NB4 (cell line): Measurements from ENCODE around the gene AXIN1.

Source experiments
- DNase-seq: peaks from one replicate; pipeline ENCODE4 v3.0.0; 2010; ENCODE audit warnings: low read depth
- H3K4me3 ChIP-seq: one replicate; pipeline ENCODE4 v1.5.1; 2011; ENCODE audit warnings: mild to moderate bottlenecking, low read depth, low read length, moderate library complexity
- CTCF ChIP-seq: IDR thresholded peaks from one replicate; pipeline ENCODE4 v1.5.1; 2012; ENCODE audit warnings: low read depth, low read length
- MAX ChIP-seq: IDR thresholded peaks from 2 replicates; pipeline ENCODE4 v1.6.1; 2011; ENCODE audit warnings: low read depth, low read length
- MYC ChIP-seq: IDR thresholded peaks from 2 replicates; pipeline ENCODE4 v1.6.1; 2011; ENCODE audit warnings: low read depth, low read length
- POLR2A ChIP-seq: IDR thresholded peaks from 2 replicates; pipeline ENCODE4 v1.6.1; 2011; ENCODE audit warnings: mild to moderate bottlenecking; ENCODE audit not compliant: insufficient read length; ENCODE audit errors: extremely low read depth

AXIN1 gene

GRCh38 chr16:286491-287297 lies 65.8 kb downstream of the AXIN1 start:
- TF ChIP-seq MYC (no peak), MAX (no peak), CTCF (no peak), POLR2A (no peak)
- DNase-seq: no peak
- H3K4me3 ChIP-seq: no peak overlapping the region

GRCh38 chr16:285146-286055 lies 67.1 kb downstream of the AXIN1 start:
- TF ChIP-seq POLR2A: no peak
- TF ChIP-seq MAX: no peak
- TF ChIP-seq CTCF: no peak
- no peak overlapping the region for H3K4me3 ChIP-seq
- no peak for DNase-seq

- TF ChIP-seq POLR2A (no peak), CTCF (no peak), MAX (no peak), MYC (no peak)
- no peak for DNase-seq
- H3K4me3 ChIP-seq: no peak overlapping the region
Observed at GRCh38 chr16:284204-285120, 68.1 kb downstream of the AXIN1 start.

- no peak for DNase-seq
- no peak within 1 kb of the TSS for H3K4me3 ChIP-seq
- TF ChIP-seq CTCF (no peak), MYC (no peak), MAX (no peak), POLR2A (no peak)
Observed at GRCh38 chr16:283033-283805, 69.3 kb downstream of the AXIN1 start, which contains the start of gene PDIA2. Gene PDIA2 (plus strand): TSS chr16:283164. CDS start chr16:283170, 6 bp downstream.

GRCh38 chr16:282491-282890 lies 70.0 kb downstream of the AXIN1 start:
- TF ChIP-seq CTCF: no peak
- TF ChIP-seq MAX: no peak
- no peak for TF ChIP-seq POLR2A
- TF ChIP-seq MYC: no peak
- DNase-seq: no peak
- no peak overlapping the region for H3K4me3 ChIP-seq
